H1 (cell line): Measurements from ENCODE around the gene CDC37. TPM values are rescaled to one million over a fixed set of nuclear protein-coding genes. Genes with fewer than 3 reads are reported as not detected.

Experiments used
- CHD1 ChIP-seq: IDR thresholded peaks from 2 replicates; pipeline ENCODE4 v1.6.1; 2012; ENCODE audit warnings: low read depth, low read length, improper control_type of control experiment
- FOSL1 ChIP-seq: IDR thresholded peaks from 2 replicates; pipeline ENCODE4 v1.6.1; 2011; ENCODE audit warnings: mild to moderate bottlenecking, low read depth, low read length, moderate library complexity; ENCODE audit not compliant: insufficient read depth
- GTF2F1 ChIP-seq: IDR thresholded peaks from 2 replicates; pipeline ENCODE4 v1.6.1; 2012; ENCODE audit warnings: low read depth, low read length, improper control_type of control experiment, borderline replicate concordance
- POU5F1 ChIP-seq: IDR thresholded peaks from 2 replicates; pipeline ENCODE4 v1.6.1; 2011; ENCODE audit warnings: low read depth, mild to moderate bottlenecking, low read length, moderate library complexity
- polyA plus RNA-seq, 7 experiments: library from polyadenylated mRNA; depleted of rRNA in 3 of 7; stranded (reverse) in 5 of 7; unstranded in 2 of 7; fragments of >200 nt in 5 of 7; fragments of 200-250 nt in 2 of 7; gene quantifications; 1 replicate in 5 of 7; 2 replicates in 1 of 7; 4 replicates in 1 of 7; pipeline versions ENCODE4 v1.2.1 to v1.2.3, GENCODE V29; 2011 to 2013; ENCODE audit warnings: missing spikeins in 2 of 7, mixed read lengths in 2 of 7
- total RNA-seq: library from RNA; stranded (reverse); fragmentation: NEBNext Ultra II Directional; extraction: Animal tissue kit (Norgen Biotek cat#: 25700); gene quantifications from 2 replicates; pipeline ENCODE4 v1.2.1, GENCODE V29; 2021

Gene CDC37
- total and polyA plus RNA-seq, 2 of the 8 experiments (the other 6 are each of a cell fraction or from before 2014, with no cell fraction given): 162 to 181 TPM

- TF ChIP-seq GTF2F1 (no peak), CHD1 (no peak), POU5F1 (no peak), FOSL1 (no peak)
Observed at GRCh38 chr19:10418485-10419199, 15.3 kb upstream of the CDC37 start (continued).
